GM10248 (cell line): ENCODE measurements around the gene ERGIC2.

Experiments used
- CTCF ChIA-PET: fragments of 300-600 bp; sonication (Branson Sonifier 250); formaldehyde crosslinking; extraction: SDS; loops from one replicate; lab custom pipeline; 2021; ENCODE audit warnings: antibody characterized with exemption; lab: Yijun Ruan, JAX
- POLR2A ChIA-PET: fragments of 350-650 bp; sonication (Branson Sonifier 250); formaldehyde crosslinking; extraction: SDS; loops from one replicate; lab custom pipeline; 2020; ENCODE audit warnings: antibody characterized with exemption; lab: Yijun Ruan, JAX
- DNase-seq: peaks from one replicate; pipeline ENCODE4 v3.0.0; 2012; ENCODE audit errors: extremely low spot score
- CTCF ChIP-seq: IDR thresholded peaks from 2 replicates; pipeline ENCODE4 v1.5.1; 2012; ENCODE audit warnings: mild to moderate bottlenecking, low read depth; ENCODE audit errors: extremely low read depth, missing control alignments, control extremely low read depth

Gene ERGIC2

GRCh38 chr12:29346769-29347421, 34.1 kb downstream of the ERGIC2 start:
- no peak for TF ChIP-seq CTCF
- CTCF ChIA-PET, result interaction anchor here (0.8 to 1.7 kb wide), 2 partner anchors 9 to 10 kb away, joined by 3 to 4 read pairs; no protein-coding TSS in a partner anchor
- no peak for DNase-seq
- POLR2A ChIA-PET, result no interaction called here

GRCh38 chr12:29343022-29343799, 37.8 kb downstream of the ERGIC2 start:
- ChIA-PET POLR2A (no interaction called here), CTCF (interaction anchor here (0.8 to 2.2 kb wide), 5 partner anchors 9 to 129 kb away, joined by 3 to 5 read pairs (median 4); no protein-coding TSS in a partner anchor)
- DNase-seq, result no peak
- no peak for TF ChIP-seq CTCF

- POLR2A ChIA-PET, result no interaction called here
- no peak for TF ChIP-seq CTCF
- CTCF ChIA-PET, result interaction anchor here (0.7 kb wide), 1 partner anchor 8 kb away, joined by 3 read pairs; no protein-coding TSS in a partner anchor
- no peak for DNase-seq
Measured at GRCh38 chr12:29337325-29337724, 43.6 kb downstream of the ERGIC2 start.

GRCh38 chr12:29334937-29335336, 46.0 kb downstream of the ERGIC2 start:
- CTCF ChIA-PET, result interaction anchor here (1.0 to 2.3 kb wide), 2 partner anchors 9 to 17 kb away, joined by 3 to 5 read pairs; no protein-coding TSS in a partner anchor
- no peak for DNase-seq
- no peak for TF ChIP-seq CTCF
- POLR2A ChIA-PET, result no interaction called here

- CTCF ChIA-PET, result no interaction called here
- TF ChIP-seq CTCF, result no peak
- POLR2A ChIA-PET, result no interaction called here
- no peak for DNase-seq
Measured at GRCh38 chr12:29333178-29333577, 47.8 kb downstream of the ERGIC2 start.

GRCh38 chr12:29329411-29329810, 51.6 kb downstream of the ERGIC2 start:
- no peak for TF ChIP-seq CTCF
- POLR2A ChIA-PET, result no interaction called here
- DNase-seq, result no peak
- CTCF ChIA-PET, result interaction anchor here (0.6 to 3.5 kb wide), 3 partner anchors 8 to 13 kb away, joined by 3 to 19 read pairs (median 3); no protein-coding TSS in a partner anchor
